ENCODE results near the gene GAMT.

Gene GAMT

DNA sequence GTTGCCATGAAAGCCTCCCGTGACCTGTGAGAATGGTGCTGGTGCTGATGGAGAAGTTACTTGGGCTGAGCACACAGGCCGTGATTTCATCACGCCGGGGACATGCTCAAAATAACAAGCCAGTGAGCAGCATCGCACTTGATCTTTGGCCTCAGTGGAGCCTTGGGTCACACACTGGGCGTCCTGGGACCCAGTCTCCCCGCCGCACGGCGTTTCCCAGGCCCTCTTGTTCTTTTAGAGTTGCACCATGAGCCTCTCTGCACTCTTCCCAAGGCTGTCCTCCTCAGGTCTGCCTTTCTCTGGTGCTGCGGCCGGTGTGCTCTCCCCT is 27.1 kb downstream of the GAMT start:
- DNase-seq = no peak
- intact Hi-C loops (cut with DNase I) = no loop called here

DNA sequence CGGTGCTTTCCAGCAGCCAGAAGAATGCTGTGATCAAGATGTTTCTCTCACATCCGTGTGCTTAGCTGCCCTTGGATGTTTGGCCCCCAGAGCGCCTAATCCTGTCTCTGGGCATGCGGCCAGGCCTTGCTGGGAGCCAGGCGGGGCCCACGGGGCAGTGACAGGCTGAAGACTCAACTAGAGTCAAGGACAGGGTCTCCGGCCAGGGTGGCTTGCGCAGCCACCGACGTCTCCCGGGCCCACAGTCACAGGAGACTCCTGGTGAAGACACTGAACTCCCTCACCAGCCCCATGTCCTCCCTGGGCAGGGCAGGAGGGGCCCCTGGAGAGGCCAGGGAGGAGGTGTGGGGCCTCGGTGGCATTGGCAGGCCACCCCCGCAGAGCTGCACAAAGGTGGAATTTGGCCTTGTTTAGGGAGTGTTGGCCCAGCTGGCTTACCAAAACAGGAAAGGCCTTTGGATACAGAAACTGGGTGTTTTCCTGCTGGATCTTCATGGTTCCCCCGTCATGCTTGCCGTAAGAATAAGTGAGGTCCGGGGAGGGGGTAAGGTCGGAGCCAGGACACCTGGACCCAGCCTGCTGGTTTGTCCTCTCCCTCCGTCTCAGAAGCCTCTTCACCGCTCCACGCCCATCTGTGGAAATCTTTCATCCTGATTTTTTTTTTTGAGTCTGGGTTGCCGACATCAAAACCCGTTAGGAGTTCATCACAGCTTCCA is 27.6 kb downstream of the GAMT start:
- intact Hi-C loops (cut with DNase I) = no loop called here
- peak in 4 of 10 donors; percentile 55 to 90 (median 77) for DNase-seq

DNA sequence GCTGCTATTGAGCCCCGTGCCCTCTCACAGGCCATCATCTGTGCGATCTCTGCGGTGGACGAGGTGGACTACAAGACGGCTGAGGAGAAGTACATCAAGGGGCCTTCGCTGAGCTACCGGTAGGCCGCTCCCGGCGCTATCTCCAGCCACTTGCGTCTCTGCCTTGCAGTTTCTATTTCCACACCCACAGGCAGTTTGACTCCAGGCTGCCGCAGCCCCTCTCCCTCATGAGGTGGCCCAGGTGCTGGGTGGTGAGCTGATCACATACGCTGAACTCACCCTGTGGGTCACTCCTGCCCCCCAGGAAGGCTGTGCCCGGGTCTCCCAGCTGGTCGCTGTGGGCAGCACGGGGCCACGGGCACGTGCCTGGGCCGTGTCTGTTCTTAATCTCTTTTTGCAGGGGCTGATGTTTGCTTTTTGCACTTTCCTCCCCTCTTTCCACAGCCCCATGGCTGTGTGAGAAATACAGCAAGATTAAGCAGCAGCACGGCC is 28.3 kb downstream of the GAMT start:
- DNase-seq = peak in 1 of 10 donors; percentile 72
- intact Hi-C loops (cut with DNase I) = no loop called here

DNA sequence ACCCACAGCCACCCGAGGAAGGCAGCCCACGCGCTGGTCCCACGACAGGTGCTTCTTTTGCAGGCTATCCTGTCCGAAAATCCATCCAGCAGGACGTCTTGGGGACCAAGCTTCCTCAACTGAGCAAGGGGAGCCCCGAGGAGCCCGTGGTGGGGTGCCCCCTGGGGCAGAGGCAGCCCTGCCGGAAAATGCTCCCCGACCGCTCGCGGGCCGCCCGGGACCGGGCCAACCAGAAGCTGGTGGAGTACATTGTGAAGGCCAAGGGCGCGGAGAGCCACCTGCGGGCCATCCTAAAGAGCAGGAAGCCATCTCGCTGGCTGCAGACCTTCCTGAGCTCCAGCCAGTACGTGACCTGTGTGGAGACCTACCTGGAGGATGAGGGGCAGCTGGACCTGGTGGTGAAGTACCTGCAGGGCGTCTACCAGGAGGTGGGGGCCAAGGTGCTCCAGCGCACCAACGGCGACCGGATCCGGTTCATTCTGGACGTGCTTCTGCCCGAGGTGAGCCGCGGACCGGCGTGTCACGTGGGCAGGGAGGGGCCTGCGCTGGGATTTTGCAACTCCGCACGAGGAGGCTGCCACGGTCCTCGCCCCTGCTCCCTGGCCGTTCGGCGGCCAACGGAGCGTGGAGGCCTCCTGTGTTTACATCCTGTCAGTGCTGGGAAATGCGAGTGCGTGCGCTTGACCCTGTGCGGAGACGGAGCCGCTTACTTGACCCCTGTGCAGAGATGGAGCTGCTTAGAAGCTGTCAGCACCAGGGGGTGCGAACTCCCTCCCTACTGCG is 30.6 kb downstream of the GAMT start:
- DNase-seq = no peak
- intact Hi-C loops (cut with DNase I) = no loop called here

DNA sequence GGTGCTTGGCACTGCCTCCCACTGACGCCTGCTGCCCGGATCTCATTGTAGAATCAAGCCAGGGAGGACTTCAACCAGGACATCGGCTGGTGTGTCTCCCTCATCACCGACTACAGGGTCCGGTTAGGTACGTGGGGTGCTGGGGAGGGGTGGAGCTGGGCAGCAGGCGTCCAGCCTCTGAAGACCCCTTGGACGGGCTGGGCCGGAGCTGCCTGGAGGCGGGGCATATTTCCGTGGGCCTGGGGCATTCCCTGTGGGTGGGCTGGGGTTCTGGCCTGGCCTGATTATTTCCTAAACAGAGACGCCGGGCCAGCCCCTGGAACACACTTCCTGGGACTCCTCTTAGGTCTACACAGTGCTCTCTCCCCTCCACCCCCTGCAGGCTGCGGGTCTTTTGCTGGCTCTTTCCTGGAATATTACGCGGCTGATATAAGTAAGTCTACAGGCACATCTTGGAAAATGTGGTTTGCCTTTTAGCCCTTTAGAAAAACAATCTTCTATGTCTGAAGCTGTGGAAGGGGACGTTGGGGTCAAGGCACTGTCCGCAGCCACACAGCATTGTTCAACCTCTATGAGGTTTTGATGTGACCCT is 32.0 kb downstream of the GAMT start:
- no peak for DNase-seq

DNA sequence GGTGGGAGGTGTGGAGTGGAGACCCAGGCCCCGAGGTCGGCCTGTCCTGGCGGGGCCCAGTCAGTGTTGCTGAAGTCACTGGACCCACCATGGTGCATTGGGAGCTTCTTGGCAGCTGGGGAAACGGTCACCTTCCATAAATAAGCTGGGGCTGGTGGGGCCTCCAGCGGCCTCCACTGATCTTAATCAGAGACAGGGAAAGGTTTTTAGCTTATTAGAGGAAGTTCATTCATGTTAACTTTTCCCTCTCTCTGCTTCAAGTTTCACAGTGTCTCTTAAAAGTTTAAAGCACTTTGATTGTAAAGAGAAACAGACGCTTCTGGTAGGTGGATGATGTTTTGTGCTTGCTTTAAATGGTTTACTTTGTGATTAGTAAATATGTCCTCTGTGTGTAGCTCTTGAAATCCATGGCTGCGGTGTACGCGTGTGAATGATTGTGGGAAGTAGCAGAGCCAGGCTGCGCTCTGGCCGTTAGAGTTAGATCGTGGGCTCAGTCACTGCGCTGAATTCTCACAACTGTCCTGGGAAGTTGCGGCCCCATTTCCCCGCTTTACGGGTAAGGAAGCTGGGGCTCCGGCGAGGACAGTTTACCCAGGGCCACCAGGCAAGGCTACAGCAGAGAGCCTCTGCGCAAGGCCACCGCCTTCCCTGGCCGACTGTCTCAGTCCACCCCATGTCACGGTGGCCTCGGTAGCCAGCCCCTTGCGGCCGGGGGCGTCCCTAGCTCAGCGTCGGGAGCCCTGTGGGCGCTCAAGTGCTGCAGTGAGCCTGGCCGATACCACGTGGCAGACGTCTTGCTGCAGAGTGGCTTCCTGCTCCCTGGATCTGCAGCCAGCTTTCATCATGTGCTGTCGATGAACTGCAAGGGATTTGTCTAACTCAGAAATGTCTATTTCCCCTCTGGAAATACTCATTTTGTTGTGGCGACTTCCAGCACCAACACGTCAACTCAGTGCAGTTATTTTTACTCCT is 34.2 kb downstream of the GAMT start:
- peak in 2 of 10 donors; percentile 85 to 86 for DNase-seq
- intact Hi-C loops (cut with DNase I) = no loop called here

More for the DNA sequence above, 32.0 kb downstream of the GAMT start:
- intact Hi-C loops (cut with DNase I) = no loop called here

DNA sequence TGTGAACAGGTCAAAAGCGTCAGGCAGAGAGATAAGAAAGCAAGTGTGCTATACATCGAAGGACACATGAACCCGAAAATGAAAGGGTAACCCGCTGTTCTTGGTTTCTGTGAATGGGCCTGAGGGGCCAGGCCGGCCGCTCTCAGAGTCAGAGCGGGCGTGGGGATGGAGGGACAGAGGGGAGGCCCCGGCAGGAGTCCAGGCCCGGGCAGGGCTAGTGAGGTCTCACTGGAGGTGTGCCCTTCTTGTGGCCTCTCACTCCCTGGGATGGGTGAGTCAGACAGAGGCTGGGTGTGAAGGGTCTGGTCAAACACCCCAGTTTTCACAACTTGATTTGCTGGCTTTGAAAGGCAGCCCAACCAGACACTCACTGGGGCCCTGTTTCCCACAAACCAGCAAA is 35.0 kb downstream of the GAMT start:
- DNase-seq = no peak
- intact Hi-C loops (cut with DNase I) = no loop called here

DNA sequence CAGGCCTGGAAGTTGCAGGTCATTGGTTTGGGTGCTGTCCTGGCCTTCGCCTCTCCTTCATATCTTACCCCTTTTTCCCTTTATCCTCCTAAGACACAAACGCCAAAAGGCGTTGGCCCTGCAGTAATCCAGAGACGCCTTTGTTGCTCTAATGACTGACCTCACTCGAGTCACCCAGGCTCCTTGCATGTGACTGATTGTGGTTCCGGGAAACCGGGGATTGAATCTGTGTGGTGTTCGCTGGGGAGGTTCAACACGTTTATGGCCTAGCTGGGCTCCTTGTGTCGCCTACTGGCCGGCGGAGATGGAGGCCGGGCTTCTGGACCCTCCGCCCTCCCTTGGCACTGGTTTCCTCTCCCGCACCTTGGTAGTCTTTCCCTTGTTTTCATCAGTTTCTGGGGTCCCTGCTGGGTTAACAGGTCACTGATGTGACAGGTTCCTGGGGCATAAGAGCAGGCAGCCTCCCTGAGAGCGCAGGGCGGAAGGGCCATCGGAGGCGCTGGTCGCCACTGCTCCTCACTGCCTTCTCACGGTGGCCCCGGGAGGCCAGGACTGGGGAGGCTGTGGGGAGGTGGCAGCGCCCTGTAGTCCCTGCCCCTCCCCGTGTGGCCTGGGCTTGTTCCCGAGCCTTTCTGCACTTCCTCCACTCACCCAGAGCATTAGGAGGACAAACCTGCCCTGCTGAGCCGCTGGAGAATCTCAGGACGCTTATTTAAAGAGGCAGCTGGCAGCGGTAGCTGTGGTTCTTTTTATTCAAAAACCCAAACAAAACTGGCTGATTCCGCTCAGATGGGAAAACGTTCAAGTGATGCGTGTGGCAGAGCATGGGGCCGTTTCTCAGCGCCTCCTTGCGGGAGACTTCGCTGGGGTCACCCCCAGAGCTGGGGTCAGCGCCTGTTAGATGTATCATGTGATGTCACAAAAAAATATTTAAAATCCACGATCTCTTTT is 35.7 kb downstream of the GAMT start:
- intact Hi-C loops (cut with DNase I) = no loop called here

DNA sequence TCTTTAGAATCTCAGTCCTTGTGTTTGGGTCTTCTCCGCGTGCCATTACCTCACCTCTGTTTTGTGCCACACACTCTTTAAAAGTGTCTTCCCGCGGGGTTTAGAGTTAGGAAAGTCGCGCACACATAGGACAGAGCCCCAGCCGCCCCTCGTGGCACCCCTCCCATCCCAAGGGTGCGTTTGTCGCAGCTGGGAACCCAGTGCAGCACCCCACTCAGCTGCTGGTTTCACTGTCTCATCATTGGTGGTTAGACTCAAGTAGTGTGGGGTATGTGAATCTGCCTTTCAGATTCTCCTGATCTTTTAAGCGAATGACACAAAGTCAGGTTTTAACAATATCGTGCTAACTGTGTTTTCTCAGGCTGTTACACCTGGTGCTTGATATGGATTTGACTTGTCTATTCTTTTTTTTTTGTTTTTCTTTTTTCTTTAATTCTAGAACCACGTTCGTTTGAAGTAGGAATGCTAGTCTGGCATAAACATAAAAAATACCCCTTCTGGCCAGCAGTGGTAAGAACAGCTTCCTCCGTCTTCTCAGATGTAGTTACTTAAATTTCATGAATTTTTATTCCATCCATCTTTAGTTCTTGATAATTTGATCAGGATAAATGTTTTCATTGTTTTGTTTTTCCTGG is 37.2 kb downstream of the GAMT start:
- intact Hi-C loops (cut with DNase I) = no loop called here
- no peak for DNase-seq

More for the DNA sequence above, 35.7 kb downstream of the GAMT start:
- no peak for DNase-seq

DNA sequence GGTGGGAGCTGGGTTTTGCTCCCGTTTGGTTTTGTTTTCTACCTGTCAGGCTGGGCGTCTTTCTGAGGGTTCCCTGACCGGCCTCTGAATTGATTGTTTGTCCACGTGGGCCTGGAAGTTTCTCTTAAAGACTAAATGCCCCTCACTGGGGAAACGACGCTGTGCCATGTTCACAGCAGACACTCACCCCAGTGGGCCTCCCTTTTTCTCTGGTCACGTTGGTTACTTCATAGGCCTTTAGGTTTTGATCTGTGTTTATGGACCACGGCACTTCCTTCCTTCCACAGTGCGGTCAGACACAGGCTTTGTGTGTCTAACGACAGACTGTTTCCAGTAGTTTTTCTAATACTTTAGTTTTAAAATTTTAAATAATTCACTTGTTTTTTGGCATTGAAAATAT is 37.7 kb downstream of the GAMT start:
- intact Hi-C loops (cut with DNase I) = no loop called here
- no peak for DNase-seq

DNA sequence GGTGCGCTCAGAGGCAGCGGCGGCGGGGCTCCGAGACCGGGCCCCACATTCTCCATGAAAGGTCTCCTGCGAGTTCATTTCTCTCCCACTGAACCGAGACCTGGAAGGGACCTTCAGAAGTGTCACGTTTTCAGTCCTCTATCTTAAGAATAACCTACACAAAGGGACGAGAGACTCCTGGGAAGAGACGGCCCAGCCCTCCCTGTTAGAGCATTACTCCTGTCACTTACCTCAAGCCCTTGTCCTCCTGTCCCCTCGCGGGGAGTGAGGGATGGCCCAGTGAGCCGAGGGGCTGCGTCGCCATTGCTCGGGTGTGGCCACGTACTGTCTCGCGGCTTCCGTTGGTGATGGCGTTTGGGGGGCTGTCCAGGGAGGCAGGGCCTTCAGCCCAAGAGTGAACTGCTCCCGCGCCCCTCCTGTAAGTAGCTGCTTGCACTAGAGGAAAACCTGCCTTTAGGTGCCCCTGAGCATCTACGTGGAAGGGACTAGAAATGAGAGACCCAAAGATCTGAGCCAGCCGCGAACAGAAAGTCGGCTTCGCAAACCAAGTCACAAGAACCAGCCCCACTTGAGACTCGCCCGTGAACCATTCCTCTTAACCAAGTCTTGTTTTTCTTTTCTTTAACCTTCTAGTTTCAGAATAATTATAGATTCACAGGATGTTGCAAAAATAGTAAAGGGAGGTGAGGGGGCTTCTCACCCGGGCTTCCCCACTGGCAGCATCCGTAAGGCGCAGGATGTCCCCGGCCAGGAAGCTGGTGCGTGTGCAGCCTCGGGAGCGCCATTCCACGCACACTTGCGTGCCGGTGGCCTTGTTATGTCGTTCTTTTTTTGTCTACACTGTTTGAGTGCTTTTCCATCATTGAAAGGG is 38.7 kb downstream of the GAMT start:
- intact Hi-C loops (cut with DNase I) = no loop called here
- DNase-seq = no peak

DNA sequence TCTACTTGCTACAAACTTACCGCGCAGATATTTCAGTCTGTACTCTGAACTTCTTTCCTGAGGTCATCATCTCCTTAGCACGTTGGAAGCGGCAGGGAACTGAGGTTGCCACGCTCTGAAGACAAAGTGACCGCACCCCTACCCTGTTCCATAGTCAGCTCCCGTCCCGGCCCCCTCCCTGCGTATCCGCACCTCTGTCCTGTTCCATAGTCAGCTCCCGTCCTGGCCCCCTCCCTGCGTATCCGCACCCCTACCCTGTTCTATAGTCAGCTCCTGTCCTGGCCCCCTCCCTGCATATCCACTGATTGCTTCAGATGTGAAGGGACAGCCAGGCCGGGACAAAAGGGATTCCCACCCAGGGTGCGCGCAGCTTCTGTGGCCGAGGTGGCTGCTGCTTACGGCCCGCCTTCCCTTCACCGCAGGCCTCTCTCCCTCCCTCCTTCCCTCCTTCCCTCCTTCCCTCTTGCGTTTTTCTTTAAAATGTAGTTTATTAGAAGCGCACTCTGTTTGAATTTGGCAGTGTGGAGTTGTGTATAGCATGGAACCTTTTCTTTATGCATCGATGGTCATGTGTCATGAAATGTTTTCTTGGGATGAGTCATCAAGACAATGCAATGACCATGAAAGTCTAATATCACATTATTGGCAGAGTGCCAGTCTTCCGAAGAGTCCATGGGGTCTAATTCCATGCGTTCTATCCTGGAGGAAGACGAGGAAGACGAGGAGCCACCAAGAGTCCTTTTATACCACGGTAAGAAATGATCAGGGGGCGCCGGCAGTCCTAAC is 39.5 kb downstream of the GAMT start:
- intact Hi-C loops (cut with DNase I) = no loop called here
- no peak for DNase-seq

DNA sequence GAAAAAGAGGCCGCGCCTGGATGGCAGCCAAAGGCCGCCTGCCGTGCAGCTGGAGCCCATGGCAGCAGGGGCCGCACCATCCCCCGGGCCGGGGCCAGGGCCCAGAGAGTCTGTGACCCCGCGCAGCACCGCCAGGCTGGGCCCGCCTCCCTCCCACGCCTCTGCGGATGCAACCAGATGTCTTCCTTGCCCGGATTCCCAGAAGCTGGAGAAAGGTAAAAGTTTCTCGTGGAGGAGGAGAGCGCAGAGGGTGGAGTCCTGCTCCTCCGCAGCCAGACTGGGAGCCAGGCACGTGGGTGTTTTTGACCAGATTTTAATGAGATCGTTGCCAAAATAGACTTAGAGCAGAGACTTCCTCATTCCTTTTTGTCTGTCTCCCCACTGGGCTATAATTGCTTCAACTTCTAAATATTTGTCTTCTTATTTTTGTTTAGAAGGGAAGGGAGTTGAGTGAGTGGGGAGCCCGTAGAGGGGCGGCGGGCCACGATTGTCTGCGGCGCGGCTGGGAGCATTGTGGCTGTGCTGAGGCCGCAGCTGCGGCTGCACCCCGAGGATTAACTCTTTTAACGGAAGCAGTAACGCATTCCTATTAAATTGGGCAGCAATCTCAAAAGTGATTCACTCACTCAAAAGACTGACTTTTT is 40.4 kb downstream of the GAMT start:
- intact Hi-C loops (cut with DNase I) = no loop called here
- DNase-seq = peak; percentile 76 to 97 (median 82)

DNA sequence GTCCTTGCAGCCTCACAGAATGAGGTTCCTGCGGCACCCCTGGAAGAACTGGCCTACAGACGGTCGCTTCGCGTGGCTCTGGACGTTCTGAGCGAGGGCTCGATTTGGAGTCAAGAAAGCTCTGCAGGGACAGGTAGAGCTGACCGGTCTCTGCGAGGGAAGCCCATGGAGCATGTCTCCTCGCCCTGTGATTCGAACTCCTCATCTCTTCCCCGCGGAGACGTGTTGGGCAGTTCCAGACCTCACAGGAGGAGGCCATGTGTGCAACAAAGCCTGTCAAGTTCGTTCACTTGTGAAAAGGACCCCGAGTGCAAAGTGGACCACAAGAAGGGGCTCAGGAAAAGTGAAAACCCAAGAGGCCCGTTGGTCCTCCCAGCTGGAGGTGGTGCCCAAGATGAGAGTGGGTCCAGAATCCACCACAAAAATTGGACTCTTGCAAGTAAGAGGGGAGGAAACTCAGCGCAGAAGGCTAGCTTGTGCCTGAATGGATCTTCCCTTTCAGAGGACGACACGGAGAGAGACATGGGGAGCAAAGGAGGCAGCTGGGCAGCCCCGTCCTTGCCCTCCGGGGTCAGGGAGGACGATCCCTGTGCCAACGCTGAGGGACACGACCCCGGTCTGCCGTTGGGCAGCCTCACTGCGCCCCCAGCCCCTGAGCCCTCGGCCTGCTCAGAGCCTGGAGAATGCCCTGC is 41.1 kb downstream of the GAMT start:
- intact Hi-C loops (cut with DNase I) = no loop called here
- no peak for DNase-seq

DNA sequence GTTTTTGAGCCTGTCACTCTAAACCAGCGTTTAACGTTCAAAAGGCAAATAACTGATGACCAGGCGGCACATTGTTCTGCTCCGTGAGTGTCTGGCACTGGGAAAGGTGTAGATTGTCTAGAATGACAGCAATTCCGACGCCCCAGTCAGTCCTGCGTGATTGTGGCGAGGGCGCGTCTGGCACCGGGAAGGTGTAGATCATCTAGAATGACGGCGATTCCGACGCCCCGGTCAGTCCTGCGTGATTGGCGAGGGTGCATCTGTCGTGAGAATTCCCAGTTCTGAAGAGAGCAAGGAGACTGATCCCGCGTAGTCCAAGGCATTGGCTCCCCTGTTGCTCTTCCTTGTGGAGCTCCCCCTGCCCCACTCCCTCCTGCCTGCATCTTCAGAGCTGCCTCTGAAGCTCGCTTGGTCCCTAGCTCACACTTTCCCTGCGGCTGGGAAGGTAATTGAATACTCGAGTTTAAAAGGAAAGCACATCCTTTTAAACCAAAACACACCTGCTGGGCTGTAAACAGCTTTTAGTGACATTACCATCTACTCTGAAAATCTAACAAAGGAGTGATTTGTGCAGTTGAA is 43.7 kb downstream of the GAMT start:
- DNase-seq = no peak
- intact Hi-C loops (cut with DNase I) = loop anchor here (5.0 kb wide), 2 partner anchors 45 to 80 kb away; partner anchors contain the start of genes FAM174C and GAMT

DNA sequence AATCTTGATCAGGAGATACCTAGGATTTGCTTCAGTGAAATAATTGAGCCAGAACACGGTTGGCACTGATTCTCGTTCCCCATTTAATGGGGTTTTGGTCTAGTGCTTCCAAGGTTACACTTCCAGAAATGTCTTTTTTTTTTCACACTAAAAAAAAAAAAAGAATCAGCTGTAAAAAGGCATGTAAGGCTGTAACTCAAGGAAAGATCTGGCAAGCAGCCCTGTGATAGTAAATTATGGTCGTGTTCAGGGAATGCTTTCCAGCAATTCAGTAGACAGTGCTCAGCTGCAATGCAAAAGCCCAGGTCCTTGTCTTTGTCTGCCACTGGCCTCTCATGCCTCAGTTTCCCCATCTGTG is 44.9 kb downstream of the GAMT start:
- no peak for DNase-seq
- intact Hi-C loops (cut with DNase I) = loop anchor here (5.0 kb wide), 2 partner anchors 46 to 79 kb away; partner anchors contain the start of genes FAM174C and GAMT
